ENCODE measurements around the gene KATNAL1.
A peak's percentile ranks its signal among the peaks of the same experiment; 100 is the strongest.

- TF ChIP-seq ELF1 (IDR thresholded peaks at IDR 0.05), result no peak
- TF ChIP-seq CTCF (IDR thresholded peaks at IDR 0.05), result peak; percentile 59
- TF ChIP-seq MAX (IDR thresholded peaks at IDR 0.05; ENCODE audit: low read depth), result no peak
- no peak for TF ChIP-seq FOSL2 (IDR thresholded peaks at IDR 0.05; ENCODE audit: borderline replicate concordance, low read depth)
- no peak for TF ChIP-seq FOXM1 (IDR thresholded peaks at IDR 0.05; ENCODE audit: low read depth)
- TF ChIP-seq TAF1 (IDR thresholded peaks at IDR 0.05; ENCODE audit: borderline replicate concordance, low read depth, low read length), result no peak
- TF ChIP-seq EP300 (IDR thresholded peaks at IDR 0.05; ENCODE audit: borderline replicate concordance in 1 of 2, low read depth in 1 of 2, low read length in 1 of 2), result no peak
- no peak for TF ChIP-seq POLR2AphosphoS5 (IDR thresholded peaks at IDR 0.05; ENCODE audit: low read depth, low read length)
- peak; percentile 35 for TF ChIP-seq SMC3 (IDR thresholded peaks at IDR 0.05; ENCODE audit: low read depth, low read length)
- TF ChIP-seq CHD2 (IDR thresholded peaks at IDR 0.05; ENCODE audit: low read length, partially characterized antibody), result no peak
- TF ChIP-seq IRF3 (IDR thresholded peaks at IDR 0.05; ENCODE audit: low read depth, low read length), result no peak
- no peak for TF ChIP-seq MXI1 (IDR thresholded peaks at IDR 0.05; ENCODE audit: low read depth, low read length)
- TF ChIP-seq NRF1 (IDR thresholded peaks at IDR 0.05; ENCODE audit: low read depth, low read length), result no peak
- TF ChIP-seq RAD21 (IDR thresholded peaks at IDR 0.05; ENCODE audit: low read length), result peak; percentile 57
These were observed 27.5 kb upstream of the KATNAL1 start for GRCh38 chr13:30334663-30335386.
